HepG2 (cell line): ENCODE measurements around the gene DUT.

Experiments
- CTCF ChIP-seq: sonication (generic); formaldehyde crosslinking; IDR thresholded peaks from 2 replicates; pipeline ENCODE4 v1.5.0; 2020; ENCODE audit warnings: mild to moderate bottlenecking, missing genetic modification reagents, moderate library complexity
- FOXK1 ChIP-seq: sonication (generic); formaldehyde crosslinking; IDR thresholded peaks from 2 replicates; pipeline ENCODE4 v1.4.0; 2020; ENCODE audit warnings: low read depth, missing genetic modification reagents, borderline replicate concordance
- POLR2A ChIP-seq, 2 experiments: IDR thresholded peaks; 2 replicates each; pipeline ENCODE4 v1.6.1; 2011; ENCODE audit warnings: low read depth in 2 of 2, low read length in 2 of 2, mild to moderate bottlenecking in 1 of 2, moderate library complexity in 1 of 2; ENCODE audit not compliant: insufficient read depth in 1 of 2

- TF ChIP-seq CTCF (CRISPR knock-in tag) (no peak), FOXK1 (CRISPR knock-in tag) (no peak), POLR2A (IDR thresholded peaks at IDR 0.05; ENCODE audit: insufficient read depth in 1 of 2, low read depth in 2 of 2, low read length in 2 of 2) (no peak)
These were observed 13.1 kb upstream of the DUT start for GRCh38 chr15:48318131-48318530.
